Glutamatergic neuron (in vitro differentiated cells): Measurements from ENCODE around the gene OPTC. TPM values are rescaled to one million over a fixed set of nuclear protein-coding genes. Genes with fewer than 3 reads are reported as not detected.

Source experiments
- DNase-seq: peaks from one replicate; pipeline ENCODE4 v3.0.0; 2022
- H3K27ac Mint-ChIP-seq: one replicate; pipeline ENCODE4 v1.8.0; 2020; ENCODE audit warnings: mild to moderate bottlenecking, mixed read lengths, inconsistent platforms; ENCODE audit not compliant: unreplicated experiment
- H3K27me3 Mint-ChIP-seq: one replicate; pipeline ENCODE4 v1.8.0; 2020; ENCODE audit warnings: mild to moderate bottlenecking, moderate library complexity, mixed read lengths, inconsistent platforms; ENCODE audit not compliant: unreplicated experiment
- H3K36me3 Mint-ChIP-seq: one replicate; pipeline ENCODE4 v1.8.0; 2020; ENCODE audit warnings: mild to moderate bottlenecking, mixed read lengths, inconsistent platforms; ENCODE audit not compliant: unreplicated experiment
- H3K4me1 Mint-ChIP-seq: one replicate; pipeline ENCODE4 v1.8.0; 2020; ENCODE audit warnings: mild to moderate bottlenecking, low read depth, mixed read lengths, inconsistent platforms; ENCODE audit not compliant: unreplicated experiment
- H3K4me3 Mint-ChIP-seq: one replicate; pipeline ENCODE4 v1.8.0; 2020; ENCODE audit warnings: mild to moderate bottlenecking, mixed read lengths, inconsistent platforms; ENCODE audit not compliant: unreplicated experiment
- H3K9me3 Mint-ChIP-seq: one replicate; pipeline ENCODE4 v1.8.0; 2020; ENCODE audit warnings: mild to moderate bottlenecking, moderate library complexity, mixed read lengths, inconsistent platforms; ENCODE audit not compliant: unreplicated experiment
- total RNA-seq: library from RNA; stranded (reverse); fragmentation: NEBNext Ultra II Directional; extraction: Animal tissue kit (Norgen Biotek cat#: 25700); gene quantifications from one replicate; pipeline ENCODE4 v1.2.1, GENCODE V29; 2021; ENCODE audit not compliant: unreplicated experiment
- TF ChIP-seq, protein P1 (sequence below): fragments of 200-600 bp; sonication (generic); IDR thresholded peaks from one replicate; pipeline ENCODE4 v1.5.0; 2021; ENCODE audit not compliant: partially characterized antibody, unreplicated experiment

OPTC gene
- total RNA-seq, 1 donor from 2014 or later: not detected

DNA sequence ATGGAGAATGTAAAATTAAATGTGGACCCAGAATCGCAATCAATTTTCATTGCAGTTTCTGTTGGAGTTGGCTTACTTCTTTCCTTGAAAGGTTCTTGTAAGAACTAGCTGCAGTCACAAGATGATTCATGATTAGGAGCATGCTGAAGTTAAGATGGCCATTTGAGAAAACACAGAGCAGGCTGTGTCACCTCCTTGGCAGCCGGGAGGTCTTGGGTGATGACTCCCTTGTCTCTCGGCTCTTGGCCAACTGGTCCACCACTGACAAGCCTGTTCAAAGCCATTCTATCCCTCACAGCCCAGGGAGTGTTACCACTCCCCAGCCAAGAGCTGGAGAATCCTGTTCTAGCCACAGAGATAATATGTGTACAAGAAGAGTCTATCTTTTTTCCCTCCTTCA, 40.6 kb downstream of the OPTC start:
- TF ChIP-seq, protein P1, sequence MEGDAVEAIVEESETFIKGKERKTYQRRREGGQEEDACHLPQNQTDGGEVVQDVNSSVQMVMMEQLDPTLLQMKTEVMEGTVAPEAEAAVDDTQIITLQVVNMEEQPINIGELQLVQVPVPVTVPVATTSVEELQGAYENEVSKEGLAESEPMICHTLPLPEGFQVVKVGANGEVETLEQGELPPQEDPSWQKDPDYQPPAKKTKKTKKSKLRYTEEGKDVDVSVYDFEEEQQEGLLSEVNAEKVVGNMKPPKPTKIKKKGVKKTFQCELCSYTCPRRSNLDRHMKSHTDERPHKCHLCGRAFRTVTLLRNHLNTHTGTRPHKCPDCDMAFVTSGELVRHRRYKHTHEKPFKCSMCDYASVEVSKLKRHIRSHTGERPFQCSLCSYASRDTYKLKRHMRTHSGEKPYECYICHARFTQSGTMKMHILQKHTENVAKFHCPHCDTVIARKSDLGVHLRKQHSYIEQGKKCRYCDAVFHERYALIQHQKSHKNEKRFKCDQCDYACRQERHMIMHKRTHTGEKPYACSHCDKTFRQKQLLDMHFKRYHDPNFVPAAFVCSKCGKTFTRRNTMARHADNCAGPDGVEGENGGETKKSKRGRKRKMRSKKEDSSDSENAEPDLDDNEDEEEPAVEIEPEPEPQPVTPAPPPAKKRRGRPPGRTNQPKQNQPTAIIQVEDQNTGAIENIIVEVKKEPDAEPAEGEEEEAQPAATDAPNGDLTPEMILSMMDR: no peak
- Mint-ChIP-seq H3K4me3 (no peak overlapping the region), H3K27me3 (no peaks in the 10 kb centered on the region), H3K27ac (no peak overlapping the region), H3K36me3 (no peaks in the 10 kb centered on the region), H3K4me1 (no peaks in the 10 kb centered on the region), H3K9me3 (peaks cover 2% of the 10 kb centered on the region)
- DNase-seq: no peak

DNA sequence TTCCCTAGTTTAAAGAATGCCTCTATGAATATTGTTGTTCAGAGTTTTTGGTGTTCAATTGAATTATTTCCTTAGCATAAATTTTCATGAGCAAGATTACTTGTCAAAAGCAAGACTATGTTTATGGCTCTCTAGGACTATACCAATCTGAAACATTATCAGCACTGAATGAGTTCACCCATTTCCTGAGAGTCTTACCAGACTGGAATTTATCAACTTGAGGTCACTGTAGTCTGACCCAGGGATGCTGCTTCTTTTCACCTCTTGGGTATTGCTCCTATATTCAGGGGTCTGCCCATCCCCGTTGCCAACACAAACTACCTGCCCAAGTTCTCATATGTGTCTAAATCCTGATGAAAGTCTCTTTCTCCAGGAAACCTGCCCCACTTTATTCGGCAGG, 42.6 kb downstream of the OPTC start:
- Mint-ChIP-seq H3K27me3 (no peaks in the 10 kb centered on the region), H3K4me1 (no peaks in the 10 kb centered on the region), H3K4me3 (no peak overlapping the region), H3K27ac (no peak overlapping the region), H3K9me3 (no peaks in the 10 kb centered on the region), H3K36me3 (no peaks in the 10 kb centered on the region)
- TF ChIP-seq, protein P1: no peak
- no peak for DNase-seq

DNA sequence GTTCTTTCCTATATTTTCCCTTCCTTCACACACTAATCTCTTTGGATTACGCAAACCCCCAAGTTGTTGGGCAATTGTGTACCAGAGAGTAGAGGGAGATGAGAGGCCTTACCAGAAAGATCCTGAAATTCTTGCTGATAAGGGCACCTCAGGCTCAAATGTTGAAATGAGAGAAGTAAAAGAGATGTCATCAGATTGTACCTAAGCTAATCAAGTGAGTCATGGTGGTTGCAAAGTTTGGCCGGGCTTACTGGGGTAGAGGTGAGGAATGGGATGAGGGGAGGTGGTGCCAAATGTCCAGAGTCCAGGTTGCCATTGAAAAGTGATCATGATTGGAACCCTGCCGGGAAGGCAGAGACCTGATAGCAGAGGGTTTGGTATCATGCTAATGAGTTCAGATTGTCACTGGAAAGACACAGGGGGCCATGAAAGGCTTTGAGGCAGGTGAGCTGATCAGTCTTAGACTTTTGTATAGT, 43.1 kb downstream of the OPTC start:
- no peak overlapping the region for H3K4me3 Mint-ChIP-seq
- H3K36me3 Mint-ChIP-seq: no peaks in the 10 kb centered on the region
- TF ChIP-seq, protein P1: no peak
- no peak for DNase-seq
- H3K4me1 Mint-ChIP-seq: no peaks in the 10 kb centered on the region
- no peaks in the 10 kb centered on the region for H3K27me3 Mint-ChIP-seq
- H3K27ac Mint-ChIP-seq: no peak overlapping the region
- no peaks in the 10 kb centered on the region for H3K9me3 Mint-ChIP-seq

DNA sequence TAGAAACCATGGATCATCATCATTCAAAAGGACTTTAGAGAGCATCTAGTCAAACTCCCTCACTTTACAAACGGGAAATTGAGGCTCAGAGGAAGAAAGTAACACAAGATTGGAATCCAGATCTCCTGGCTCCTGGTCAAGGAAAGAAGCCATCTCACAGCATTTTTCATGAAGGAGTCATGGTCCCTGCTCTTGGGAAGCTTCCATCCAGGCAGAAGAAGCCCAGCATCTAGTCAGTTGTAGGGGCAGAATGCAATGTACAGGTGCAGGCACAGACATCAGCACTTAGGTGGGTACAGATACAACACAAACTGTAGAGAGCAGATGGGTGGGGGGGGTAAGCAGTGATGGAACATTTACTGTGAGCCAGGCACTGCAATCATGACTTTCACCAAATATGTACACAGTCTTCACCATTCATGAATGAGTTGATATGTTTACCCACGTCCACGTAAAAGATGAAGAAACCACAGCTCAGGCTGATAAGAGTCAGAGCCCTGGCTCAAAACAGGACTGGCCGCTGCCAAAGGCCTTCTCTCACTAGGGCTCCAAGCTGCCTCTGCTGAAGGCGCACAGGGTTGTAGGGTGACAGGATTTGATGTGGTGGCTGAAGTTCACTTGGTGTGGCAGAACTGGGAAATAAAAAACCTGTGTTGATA, 44.0 kb downstream of the OPTC start:
- H3K4me3 Mint-ChIP-seq: no peak overlapping the region
- H3K36me3 Mint-ChIP-seq: no peaks in the 10 kb centered on the region
- H3K4me1 Mint-ChIP-seq: no peaks in the 10 kb centered on the region
- no peaks in the 10 kb centered on the region for H3K9me3 Mint-ChIP-seq
- no peak for DNase-seq
- H3K27me3 Mint-ChIP-seq: no peaks in the 10 kb centered on the region
- H3K27ac Mint-ChIP-seq: no peak overlapping the region
- TF ChIP-seq, protein P1: no peak

DNA sequence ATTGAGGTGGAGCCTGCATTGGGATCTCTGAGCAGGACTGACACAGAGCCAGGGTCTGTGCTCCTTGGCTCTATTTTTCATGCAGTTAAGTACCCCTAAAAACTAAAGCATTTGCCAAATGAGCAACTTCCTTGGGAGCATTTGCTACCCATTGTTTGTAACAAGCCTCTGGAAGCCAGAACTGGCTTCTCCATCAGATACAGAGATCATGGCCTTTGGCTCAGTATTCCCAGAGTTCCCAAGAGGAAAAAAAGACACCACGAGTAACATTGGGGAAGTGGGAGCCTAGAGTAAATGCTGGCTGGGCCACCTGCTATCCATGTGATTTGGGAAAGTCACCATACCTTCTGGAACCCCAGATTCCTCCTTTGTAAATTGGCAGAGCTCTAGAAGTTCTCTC, 44.8 kb downstream of the OPTC start:
- no peaks in the 10 kb centered on the region for H3K27me3 Mint-ChIP-seq
- H3K4me1 Mint-ChIP-seq: no peaks in the 10 kb centered on the region
- no peak overlapping the region for H3K4me3 Mint-ChIP-seq
- TF ChIP-seq, protein P1: no peak
- H3K27ac Mint-ChIP-seq: no peak overlapping the region
- H3K36me3 Mint-ChIP-seq: no peaks in the 10 kb centered on the region
- H3K9me3 Mint-ChIP-seq: no peaks in the 10 kb centered on the region
- DNase-seq: no peak
